DMS53 treated with DMSO at 0.1 percent for 48 hours (cell line): ENCODE data around the gene GNB2.

Experiments
- DNase-seq: peaks from one replicate; lab custom pipeline; 2025; ENCODE audit not compliant: unreplicated experiment; lab: John Stamatoyannopoulos, UW

GNB2 gene

DNA sequence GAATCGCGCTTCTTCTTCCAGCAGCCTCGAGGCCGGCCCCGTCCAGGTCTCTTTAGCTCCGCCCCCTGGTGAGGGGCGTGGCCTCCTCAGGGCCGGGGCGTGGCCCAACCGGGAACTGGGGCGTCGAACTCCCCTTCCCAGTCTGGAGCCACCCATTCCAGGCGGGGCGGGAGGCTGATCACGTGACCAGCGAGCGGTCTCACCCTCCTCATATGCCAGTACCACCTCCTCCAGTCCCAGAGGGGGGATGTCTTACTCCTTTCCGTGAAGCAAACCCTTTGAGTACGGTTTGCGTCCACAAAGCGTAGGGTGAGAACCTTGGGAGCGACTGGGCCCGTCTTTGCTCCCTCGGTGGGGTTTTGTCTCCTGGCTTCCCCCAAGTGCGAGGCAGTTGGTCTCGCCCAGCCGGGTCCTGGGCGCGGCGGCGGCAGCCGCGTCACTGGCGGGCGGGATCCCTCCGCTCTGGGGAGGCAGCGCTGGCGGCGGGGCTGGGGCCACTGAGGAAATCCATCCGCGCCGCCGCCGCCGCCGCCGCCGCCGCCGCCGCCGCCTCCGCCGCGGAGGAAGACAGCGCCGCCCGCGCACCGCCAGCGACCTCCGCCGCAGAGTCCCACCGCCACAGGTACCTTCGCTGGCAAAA is at the start of gene GNB2:
GNB2 (plus strand) TSS at position 439 of the 640 bp plus-strand sequence. CDS start 2,526 bp downstream, outside the sequence.
- DNase-seq = peak; percentile 97

DNA sequence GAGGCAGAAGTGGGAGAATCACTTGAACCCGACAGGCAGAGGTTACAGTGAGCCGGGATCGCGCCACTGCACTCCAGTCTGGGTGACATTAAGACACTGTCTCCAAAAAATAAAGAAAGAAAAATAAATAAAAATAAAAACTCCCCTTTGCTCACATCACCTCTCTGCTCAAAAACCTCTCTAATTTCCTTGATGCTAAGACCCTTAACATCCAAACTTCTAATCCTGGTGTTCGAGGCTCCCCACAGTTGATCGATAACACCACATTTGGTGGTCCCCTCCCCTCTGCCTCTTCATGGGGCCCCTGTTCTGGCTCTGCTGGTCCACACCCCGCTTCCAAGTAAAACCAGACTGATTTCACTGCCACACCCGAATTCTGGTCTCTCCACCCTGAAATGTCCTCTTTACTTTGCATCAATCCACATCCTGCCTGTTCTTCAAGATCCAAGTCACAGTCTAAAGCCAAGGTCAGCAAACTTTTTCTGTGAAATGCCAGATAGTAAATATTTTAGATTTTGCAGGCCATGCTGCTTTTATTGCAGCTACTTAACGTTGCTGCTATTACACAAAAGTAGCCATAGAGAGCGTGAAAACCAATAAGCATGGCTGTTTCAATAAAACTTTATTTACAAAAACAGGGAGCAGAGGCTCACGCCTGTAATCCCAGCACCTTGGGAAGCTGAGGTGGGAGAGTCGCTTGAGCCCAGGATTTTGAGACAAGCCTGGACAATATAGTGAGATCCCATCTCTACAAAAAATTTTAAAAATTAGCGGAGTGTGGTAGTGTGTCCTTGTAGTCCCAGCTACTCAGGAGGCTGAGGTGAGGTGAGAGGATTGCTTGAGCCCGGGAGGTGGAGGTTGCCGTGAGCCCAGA is 49.4 kb upstream of the GNB2 start:
- DNase-seq = no peak

DNA sequence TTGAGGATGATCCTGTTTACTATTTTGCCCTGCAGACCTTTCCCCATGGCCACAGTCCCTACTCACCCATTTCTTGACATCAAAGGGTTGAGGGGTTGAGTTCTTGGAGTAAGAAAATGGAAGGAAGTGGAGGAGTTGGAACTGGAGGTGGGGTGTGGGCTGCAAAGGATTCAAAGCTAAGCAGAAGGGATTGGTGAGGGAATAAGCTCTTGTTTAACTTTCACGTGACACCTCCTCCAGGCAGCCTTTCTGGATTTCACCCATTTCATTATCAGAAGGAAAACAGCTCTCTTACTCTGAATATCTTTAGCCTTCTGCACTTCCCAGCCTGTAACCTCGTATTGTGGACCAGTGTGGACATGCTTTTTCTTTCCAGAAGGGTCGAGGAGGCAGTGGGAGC is 47.5 kb upstream of the GNB2 start:
- no peak for DNase-seq

DNA sequence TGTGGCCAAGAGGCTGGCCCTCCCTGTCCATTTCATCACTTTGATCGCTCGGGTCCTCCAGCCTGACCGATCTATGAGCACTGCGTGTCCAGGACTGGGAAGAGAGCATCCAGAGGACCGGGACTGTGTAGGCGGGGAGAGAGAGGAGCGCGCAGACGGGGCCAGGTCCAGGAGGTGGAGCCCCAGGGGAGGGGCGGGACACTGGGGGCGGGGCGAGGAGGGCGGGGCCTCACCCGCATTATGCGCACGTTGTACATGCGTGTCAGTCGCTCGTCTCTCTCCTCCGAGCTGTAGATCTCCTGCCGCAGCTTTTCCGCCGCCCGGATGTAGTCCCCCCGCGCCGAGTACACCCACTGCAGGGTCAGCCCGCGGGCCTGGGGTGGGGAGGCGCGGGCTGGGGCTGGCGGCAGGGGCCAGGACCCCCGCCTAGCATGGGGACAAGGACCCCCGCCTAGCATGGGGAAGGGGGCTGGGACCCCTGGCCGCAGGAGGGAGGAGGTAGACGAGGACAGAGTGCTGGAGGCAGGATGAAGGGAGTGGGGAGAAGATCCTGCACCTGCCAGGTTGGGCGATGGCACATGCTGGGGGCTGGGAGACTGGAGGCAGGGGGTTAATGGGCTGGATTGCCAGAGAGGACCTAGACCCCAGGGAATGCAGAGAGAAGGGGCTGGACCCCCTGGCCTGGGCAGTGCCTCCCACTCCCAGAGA is 46.9 kb upstream of the GNB2 start:
- peak; percentile 73 for DNase-seq

DNA sequence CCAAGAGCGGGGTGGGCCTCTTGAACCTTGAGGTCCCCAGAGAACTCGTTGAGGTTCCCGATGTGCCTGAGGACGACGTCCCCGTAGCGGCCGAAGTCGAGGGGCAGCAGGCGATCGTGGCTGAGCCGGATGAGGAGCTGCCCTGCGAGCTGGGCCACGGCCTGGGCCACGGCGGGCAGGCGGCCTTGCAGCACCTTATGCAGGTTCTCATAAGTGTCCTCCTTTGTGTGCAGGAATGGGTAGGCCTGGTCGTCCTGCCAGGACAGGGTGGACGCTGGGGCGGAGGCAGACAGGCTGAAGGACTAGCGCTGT is 46.3 kb upstream of the GNB2 start:
- DNase-seq = no peak

DNA sequence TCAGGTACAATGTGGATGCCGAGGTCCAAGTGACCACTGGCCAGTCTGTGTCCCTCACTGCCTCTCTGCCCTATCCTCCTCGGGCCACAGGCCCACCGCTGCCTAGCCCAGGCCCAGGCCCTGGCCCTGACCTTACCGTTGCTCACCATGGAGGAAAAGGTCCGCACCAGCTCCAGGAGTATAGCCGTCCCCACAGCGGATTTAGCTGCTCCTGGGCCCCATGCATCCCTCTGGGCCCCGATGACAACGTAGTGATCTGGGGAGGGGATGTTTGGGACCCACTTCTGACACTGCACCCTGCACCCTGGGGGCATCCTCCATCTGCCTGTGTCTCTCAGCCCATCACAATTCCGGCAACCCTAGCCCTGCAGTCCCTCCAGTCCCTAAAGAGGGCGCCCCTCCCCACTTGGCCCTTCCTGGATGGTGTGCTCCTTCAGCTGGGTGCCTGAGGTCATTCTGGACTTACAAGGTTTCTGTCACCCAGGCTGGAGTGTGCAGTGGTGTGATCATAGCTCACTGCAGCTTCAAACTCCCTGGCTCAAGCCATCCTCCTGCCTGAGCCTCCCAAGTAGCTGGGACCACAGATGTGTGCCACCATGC is 44.3 kb upstream of the GNB2 start:
- DNase-seq = no peak

DNA sequence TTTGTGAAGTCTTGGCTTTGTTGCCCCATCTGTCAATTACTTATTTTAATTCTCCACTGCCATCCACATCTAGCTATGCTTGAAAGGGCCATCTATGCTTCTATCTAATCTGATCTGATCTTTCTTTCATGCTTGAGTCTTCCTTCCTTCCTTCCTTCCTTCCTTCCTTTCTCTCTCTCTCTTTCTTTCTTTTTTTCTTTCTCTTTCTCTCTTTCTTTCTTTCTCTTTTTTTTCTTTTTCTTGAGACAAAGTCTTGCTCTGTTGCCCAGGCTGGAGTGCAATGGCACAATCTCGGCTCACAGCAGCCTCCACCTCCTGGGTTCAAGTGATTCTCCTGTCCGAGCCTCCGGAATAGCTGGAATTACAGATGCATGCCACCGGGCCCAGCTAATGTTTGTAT is 43.5 kb upstream of the GNB2 start:
- no peak for DNase-seq

DNA sequence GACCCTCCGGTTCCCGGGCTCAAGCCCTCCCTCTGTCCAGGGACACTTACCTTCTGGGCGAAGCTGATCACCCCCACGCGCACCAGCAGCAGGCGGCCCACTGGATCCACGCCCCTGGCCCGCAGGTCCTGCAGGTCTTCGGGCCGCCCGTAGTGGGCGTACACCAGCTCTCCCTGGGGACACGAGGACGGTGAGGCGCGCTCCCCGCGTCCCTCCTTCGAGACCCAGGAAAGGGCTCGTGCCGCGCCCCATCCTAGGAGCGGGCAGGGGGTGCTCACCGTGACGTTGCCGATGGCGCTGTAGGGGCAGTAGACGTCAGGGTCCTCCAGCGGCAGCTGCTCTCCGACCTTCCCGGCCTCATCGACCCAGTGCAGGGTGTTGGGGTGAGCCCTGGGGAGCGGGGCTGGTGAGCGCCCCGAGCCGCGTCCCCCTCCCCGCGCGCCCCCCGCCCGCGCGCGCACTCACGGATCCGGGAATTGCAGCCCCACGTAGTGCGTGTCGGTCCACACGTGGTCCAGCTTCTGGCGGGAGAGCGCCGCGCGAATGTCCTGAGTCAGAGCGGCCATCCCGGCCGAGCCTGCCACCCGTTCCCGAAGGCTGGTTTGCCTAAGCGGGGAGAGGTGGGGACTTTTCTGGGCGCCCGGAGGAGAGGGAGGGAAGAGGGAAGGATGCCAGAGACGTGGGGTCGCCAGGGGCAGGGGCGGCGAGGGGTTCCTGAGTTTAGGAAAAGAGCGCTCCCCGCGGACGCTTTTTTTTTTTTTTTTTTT is 40.4 kb upstream of the GNB2 start:
- DNase-seq = peak; percentile 38

DNA sequence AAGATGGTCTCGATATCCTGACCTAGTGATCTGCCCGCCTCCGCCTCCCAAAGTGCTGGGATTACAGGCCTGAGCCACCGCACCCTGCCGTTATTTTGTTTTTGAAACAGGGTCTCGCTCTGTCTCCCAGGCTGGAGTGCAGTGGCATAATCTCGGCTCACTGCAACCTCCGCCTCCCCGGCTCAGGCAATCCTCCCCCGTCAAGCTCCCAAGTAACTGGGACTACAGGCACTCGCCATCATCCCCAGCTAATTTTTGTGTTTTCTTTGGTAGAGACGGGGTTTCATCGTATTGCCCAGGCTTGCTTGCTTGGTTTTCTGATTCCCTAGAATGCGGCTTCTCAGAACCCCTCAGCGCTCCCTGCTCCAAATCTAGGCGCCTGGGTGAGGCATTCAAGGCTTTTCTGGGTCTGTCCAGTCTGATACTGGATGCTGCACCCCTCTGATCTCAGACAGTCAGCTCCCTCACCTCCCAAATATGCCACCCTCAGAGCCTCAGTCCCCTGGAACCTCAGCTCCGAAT is 33.5 kb upstream of the GNB2 start:
- no peak for DNase-seq

DNA sequence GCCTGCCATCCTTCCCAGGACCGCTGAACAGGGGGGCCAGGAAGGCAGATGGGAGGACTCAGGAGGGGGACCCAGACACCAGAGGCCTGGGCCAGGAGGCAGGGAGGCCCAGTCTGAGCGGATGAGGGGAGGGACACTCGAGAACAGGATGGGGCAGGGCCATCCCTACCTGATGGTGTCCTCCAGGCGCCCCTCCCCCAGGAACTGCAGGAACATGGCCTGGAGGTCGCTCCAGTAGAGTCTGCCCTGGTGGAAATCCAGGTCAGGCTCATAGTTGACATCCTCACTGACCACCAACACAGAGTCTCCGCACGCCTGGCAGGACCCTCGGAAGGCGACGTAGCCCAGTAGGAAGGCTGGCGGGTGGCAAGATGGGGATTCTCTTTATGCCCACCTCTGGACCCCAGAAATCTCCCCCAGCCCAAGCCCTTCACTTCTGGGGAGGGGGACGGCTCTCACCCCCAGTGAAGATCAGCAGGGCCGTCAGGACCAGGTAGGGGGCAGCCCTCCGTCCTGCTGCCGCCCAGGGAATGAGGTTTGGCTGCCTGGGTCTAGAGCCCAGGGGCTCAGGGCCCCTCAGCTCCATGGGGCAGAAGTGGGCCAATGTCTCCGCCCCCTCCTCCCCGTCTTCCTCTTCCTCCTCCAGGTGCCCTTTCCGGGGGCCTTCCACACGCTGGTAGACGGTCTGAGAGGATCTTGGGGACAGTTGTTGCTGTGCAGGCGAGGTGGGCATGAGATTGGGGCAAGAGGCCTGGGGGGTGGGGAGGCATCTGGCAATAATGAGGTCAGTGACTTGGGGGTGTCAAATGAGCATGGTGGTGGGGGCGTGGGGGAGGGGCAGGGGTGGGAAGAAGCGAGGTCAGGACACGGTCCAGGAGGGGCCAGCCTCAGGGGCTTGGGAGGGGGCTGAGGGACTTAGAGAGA is 32.8 kb upstream of the GNB2 start:
- DNase-seq = no peak

DNA sequence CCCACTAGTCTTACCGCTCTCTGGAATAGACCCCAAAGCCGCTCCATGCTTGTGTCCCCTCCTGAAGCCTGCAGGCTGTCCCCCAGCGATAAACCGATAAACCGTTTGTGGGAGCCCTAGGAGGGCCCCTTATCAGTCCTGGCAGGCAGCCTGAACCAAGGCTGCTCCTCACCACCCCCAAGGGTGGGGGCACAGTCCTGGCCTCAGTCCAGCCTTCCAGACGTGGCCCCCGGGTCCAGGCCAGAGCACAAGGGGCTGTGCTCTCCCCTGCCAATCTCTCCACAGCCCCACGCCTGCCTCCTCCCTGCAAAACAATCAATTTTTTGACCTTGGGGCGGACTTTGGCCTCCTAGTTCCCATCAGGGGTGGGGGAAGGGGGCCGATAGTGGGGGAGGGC is 32.1 kb upstream of the GNB2 start, which contains the start of gene TFR2:
TFR2 (minus strand) TSS at position 90 of the 397 bp plus-strand sequence; CDS start at position 47, 43 bp downstream.
- no peak for DNase-seq

DNA sequence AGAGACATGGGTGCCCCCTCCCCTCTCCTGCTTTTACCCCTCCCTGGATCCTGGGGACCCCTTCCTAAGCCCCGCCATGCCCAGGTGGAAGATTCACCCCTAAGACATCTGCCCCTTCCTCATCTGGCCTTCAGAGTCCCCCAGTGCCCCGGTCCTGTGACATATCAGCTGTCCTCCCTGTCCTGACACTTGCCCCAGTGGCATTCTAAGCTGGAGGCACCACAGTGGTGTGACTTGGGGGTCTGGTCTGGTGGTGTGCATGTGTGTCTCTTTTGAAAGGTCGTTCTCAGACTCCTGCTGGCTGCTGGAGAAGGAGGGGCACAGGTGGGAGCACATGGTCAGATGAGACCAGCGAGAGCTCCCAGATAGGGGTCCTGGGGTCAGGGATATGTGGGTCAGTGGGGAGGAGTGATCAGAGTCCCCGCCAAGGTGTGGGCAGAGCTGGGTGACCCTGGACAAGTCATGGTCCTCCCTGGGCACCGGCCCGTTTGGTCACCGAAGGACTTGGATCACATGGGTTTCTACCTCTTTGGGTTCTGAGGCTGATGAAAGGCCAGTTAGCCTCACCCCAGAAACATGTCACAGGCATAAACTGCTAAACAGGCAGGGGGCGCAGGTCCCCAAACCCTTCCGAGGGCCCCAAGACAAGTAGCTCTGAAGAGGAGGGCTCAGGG is 31.5 kb upstream of the GNB2 start:
- no peak for DNase-seq

DNA sequence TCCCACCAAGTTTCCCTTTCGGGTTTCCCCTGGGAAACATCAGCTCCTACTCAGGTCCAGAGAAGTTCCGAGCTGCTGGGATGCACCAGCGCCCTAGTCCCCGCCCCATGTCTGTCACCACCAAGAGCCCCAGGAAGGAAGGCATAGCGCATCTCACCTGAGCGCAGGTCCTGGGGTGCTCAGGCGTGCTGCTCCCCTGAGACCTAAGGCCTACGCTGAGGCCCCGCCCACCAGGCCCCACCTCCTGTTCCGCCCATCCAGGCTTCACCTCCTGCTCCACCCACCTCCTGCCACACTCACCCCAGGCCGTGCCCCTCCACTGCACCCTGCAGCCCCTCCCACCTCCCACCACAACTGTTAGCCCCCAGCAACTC is 31.0 kb upstream of the GNB2 start:
- no peak for DNase-seq

DNA sequence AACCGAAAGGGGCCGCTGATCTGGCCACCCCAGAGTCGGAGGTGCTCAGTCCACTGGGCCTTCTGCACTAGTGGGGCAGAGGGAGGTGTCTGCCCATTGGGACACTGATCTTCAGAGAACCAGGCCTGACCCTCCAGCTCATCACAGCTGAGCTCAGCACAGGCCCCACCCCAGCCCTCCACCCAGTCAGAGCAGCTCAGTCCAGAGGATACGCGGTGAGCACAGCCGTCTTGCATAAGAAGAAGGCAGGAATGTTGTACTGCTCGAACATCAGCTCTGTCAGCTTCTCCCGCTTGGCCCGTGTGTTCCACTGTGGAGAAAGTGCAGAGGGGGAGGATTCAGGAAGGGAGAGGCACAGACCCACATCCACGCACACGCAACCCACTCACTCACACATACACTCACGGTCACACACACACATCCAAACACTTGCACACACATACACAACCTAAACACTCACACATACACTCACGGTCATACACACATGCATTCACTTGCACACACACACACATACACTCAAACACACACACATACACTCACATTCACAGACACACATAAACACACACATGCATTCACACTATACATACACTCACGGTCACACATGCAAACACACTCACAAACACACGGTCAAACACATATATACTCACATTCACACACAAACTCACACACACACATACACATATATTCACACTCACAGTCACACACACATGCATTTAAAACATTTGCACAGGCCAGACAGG is 23.5 kb upstream of the GNB2 start:
- DNase-seq = no peak

DNA sequence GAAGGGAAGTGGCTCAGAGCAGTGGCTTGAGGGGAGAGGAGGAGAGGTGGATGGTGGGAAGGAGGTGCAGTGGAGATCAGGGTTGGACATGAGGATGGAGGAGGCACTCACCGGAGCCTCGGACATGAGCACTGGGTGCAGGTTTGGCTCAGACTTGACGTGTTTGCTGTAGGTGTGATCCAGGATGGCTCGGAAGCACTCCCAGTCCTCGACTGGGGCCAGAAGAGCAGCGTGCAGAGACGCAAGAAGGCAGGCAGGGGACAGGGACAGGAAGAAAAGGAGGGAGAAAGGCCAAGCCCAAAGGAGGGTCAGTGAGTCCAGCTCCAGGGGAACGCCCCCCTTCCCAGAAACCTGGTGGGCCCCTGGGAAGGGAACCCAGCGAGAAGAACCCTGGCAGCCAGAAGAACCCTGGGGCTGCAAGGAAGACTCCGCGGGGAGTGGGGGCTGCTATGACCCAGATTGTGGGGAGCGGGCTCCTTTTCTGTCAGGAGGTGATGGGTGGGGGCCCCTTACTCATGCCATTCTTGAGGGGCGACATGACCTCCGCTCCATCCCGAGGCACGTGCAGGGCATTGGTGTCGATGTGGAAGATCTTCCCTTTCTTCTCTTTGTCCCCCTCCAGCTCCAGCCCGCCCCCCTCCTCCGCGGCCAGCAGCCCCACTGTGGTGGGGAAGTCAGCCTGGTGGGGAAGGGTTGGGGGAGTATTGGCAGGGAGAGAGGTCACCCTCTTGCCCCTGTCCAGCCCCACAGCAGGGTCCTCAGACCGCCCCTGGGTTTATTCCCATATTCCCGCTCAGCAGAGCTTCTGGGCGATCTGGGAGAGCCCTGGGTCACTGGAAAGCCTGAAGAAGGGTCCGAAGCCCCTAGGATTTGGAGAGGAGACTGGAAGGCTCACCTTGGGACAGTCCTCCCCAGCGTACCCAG is 18.4 kb upstream of the GNB2 start:
- DNase-seq = no peak

DNA sequence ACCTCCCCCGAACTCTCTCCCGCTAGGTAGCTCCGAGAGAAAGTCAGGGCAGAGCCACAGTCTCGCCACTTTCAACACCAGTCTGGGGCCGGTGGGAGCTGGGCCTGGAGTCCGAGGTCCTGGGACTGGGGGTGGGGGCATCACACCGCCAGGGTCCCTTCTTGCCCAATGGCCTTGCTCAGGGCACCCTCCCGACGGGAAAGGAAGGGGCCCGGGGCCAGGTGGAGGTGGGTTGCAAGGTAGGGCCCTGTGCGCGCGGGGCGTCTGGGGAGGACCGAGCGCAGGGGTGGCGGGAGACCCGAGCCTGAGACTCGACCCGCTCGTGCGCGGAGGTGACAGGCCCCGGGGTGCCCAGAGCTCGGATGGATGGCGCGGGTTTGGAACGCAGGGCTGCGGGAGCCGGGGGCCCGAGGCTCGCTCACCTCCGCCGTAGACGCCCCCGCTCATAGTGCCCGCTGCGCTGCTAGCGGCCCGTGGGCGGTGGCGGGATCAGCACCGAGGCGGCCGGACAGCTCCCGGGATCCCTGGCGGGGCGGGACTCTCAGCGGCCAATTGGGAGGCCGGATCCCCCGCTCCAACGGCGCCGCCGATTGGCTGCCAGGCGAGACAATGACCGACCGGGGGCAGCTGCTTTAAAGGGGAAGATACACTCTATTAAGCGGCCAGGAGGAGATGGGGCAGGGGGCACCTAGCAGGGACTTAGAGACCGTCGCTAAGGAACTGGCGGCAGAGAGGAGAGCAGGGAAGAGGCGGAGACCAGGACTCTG is 17.4 kb upstream of the GNB2 start, which contains the start of gene ACTL6B:
ACTL6B (minus strand) TSS at position 541 of the 767 bp plus-strand sequence; CDS start at position 447, 94 bp downstream.
- DNase-seq = peak; percentile 29
